IPS-20b (cell line): ENCODE measurements around the gene APOC3.

Experiments used
- H3K27ac ChIP-seq: one replicate; pipeline ENCODE4 v1.5.1; 2013; ENCODE audit warnings: low read length
- H3K27me3 ChIP-seq: 2 replicates; pipeline ENCODE4 v1.6.1; 2013; ENCODE audit warnings: mild to moderate bottlenecking, low read length, inconsistent platforms; ENCODE audit not compliant: insufficient read depth
- H3K36me3 ChIP-seq: 2 replicates; pipeline ENCODE4 v1.6.1; 2013; ENCODE audit warnings: low read depth, mild to moderate bottlenecking, inconsistent platforms, low read length, moderate library complexity; ENCODE audit not compliant: insufficient read depth
- H3K4me1 ChIP-seq: 2 replicates; pipeline ENCODE4 v1.6.1; 2013; ENCODE audit warnings: mild to moderate bottlenecking, control low read depth, inconsistent platforms, low read length, moderate library complexity; ENCODE audit not compliant: insufficient read depth
- H3K4me3 ChIP-seq: 2 replicates; pipeline ENCODE4 v1.5.1; 2013; ENCODE audit warnings: mild to moderate bottlenecking, low read length, inconsistent platforms
- H3K9ac ChIP-seq: 2 replicates; pipeline ENCODE4 v1.6.1; 2013; ENCODE audit warnings: low read depth, mild to moderate bottlenecking, inconsistent platforms, low read length, moderate library complexity
- H3K9me3 ChIP-seq: 2 replicates; pipeline ENCODE4 v1.6.1; 2013; ENCODE audit warnings: mild to moderate bottlenecking, low read depth, low read length, inconsistent platforms; ENCODE audit not compliant: insufficient read depth

Gene APOC3

DNA sequence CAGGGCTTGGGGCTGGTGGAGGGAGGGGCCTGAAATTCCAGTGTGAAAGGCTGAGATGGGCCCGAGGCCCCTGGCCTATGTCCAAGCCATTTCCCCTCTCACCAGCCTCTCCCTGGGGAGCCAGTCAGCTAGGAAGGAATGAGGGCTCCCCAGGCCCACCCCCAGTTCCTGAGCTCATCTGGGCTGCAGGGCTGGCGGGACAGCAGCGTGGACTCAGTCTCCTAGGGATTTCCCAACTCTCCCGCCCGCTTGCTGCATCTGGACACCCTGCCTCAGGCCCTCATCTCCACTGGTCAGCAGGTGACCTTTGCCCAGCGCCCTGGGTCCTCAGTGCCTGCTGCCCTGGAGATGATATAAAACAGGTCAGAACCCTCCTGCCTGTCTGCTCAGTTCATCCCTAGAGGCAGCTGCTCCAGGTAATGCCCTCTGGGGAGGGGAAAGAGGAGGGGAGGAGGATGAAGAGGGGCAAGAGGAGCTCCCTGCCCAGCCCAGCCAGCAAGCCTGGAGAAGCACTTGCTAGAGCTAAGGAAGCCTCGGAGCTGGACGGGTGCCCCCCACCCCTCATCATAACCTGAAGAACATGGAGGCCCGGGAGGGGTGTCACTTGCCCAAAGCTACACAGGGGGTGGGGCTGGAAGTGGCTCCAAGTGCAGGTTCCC is at the start of gene APOC3:
APOC3 (plus strand) TSS at position 383 of the 659 bp plus-strand sequence. CDS start 676 bp downstream, outside the sequence.
- H3K36me3 ChIP-seq, result no peaks in the 10 kb centered on the region
- H3K4me1 ChIP-seq, result no peaks in the 10 kb centered on the region
- peaks cover 1% of the 10 kb centered on the region for H3K27me3 ChIP-seq
- H3K9ac ChIP-seq, result no peak within 1 kb of the TSS
- H3K9me3 ChIP-seq, result no peaks in the 10 kb centered on the region
- no peak within 1 kb of the TSS for H3K4me3 ChIP-seq
- H3K27ac ChIP-seq, result no peak within 1 kb of the TSS

DNA sequence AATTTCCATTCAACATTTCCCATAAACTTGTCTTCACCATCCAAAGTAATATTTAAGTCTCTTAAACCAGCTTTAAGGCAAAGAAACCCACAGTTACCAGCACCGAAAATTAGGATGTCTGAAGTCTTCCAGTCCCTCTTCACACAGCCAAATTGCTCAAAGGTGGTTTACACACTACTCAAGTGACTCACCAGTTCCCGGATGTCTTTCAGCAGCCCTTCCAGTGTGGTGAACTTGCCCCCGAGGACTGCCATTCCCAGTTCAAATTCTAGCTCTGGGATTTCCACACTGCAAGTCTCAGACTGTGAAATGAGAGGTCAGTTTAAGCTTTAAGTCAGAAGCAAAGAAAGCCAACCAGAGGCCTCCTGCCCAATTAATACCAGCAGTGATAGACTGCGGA is 47.0 kb upstream of the APOC3 start:
- Histone ChIP-seq H3K9me3 (no peaks in the 10 kb centered on the region), H3K27ac (no peak overlapping the region), H3K36me3 (peaks cover 88% of the 10 kb centered on the region), H3K4me3 (no peak overlapping the region), H3K9ac (no peak overlapping the region), H3K4me1 (peaks cover 4% of the 10 kb centered on the region; the same call in 1 of the 2 replicates), H3K27me3 (no peaks in the 10 kb centered on the region)

DNA sequence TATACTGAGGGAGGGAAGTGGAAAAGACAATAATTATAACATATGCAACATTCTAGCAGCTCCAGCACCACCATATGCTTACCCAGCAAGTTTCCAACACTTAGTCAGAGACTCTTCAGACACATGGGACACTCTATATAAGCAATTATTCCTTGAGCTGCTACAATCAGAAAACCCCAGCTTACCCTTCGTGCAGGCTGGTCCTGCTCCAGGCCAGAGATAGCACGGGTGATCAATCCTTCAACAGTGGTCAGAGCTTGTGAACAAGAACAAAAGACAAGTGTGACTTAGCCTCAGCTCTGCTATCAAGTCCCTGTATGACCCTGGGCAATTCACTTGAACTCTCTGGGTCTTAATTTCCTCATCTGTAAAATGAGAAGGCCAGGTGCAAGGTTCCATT is 43.4 kb upstream of the APOC3 start:
- H3K36me3 ChIP-seq, result peaks cover 54% of the 10 kb centered on the region

DNA sequence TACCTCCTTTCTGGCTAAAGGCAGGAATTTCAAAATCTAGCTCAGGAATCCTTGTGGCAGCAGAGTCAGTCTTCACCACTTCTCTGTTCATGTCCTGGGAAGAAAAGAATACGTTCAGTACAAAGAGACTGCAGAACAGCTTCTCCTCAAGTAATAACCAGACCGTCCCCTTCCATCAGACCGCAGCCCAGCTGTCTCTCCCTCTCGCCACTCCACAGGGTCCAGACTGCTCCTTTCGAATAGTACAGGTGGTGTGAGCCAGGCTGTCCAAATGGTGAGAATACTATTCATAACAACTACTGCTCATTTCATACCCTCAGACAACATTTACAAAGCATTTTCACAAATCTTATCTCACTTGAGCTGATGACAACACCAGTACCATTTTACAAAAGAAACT is 42.7 kb upstream of the APOC3 start:
- peak overlapping the region; percentile 92 for H3K4me3 ChIP-seq
- H3K9me3 ChIP-seq, result no peaks in the 10 kb centered on the region
- peaks cover 9% of the 10 kb centered on the region for H3K4me1 ChIP-seq
- no peak overlapping the region for H3K27ac ChIP-seq
- H3K36me3 ChIP-seq, result peaks cover 49% of the 10 kb centered on the region
- peaks cover 31% of the 10 kb centered on the region for H3K27me3 ChIP-seq
- H3K9ac ChIP-seq, result peak overlapping the region; percentile 80

More for the DNA sequence above, 43.4 kb upstream of the APOC3 start:
- H3K27me3 ChIP-seq, result peaks cover 25% of the 10 kb centered on the region
- no peak overlapping the region for H3K27ac ChIP-seq
- H3K4me1 ChIP-seq, result peaks cover 9% of the 10 kb centered on the region
- no peaks in the 10 kb centered on the region for H3K9me3 ChIP-seq
- H3K4me3 ChIP-seq, result no peak overlapping the region
- H3K9ac ChIP-seq, result no peak overlapping the region

DNA sequence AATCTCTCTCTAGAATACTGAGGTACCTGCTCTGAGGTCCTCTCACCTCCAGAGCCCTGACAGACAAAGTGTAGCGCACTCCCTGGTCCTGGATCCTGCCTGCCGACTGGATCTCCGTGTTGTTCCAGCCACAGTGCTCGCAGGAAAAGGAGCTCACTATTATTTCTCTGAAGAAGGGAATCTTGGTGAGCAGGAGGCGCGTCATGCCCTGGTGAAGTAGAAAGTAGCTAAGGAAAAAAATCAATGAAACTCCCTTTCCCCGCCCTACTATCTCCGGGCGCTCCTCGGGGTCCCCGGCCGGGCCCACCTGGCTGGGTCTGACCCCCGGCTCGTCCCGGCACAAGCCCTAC is 42.3 kb upstream of the APOC3 start:
- Histone ChIP-seq H3K36me3 (peaks cover 45% of the 10 kb centered on the region), H3K9me3 (no peaks in the 10 kb centered on the region), H3K27me3 (peaks cover 31% of the 10 kb centered on the region), H3K27ac (no peak overlapping the region), H3K4me1 (peaks cover 9% of the 10 kb centered on the region), H3K4me3 (peak overlapping the region; percentile 92), H3K9ac (peak overlapping the region; percentile 80)

DNA sequence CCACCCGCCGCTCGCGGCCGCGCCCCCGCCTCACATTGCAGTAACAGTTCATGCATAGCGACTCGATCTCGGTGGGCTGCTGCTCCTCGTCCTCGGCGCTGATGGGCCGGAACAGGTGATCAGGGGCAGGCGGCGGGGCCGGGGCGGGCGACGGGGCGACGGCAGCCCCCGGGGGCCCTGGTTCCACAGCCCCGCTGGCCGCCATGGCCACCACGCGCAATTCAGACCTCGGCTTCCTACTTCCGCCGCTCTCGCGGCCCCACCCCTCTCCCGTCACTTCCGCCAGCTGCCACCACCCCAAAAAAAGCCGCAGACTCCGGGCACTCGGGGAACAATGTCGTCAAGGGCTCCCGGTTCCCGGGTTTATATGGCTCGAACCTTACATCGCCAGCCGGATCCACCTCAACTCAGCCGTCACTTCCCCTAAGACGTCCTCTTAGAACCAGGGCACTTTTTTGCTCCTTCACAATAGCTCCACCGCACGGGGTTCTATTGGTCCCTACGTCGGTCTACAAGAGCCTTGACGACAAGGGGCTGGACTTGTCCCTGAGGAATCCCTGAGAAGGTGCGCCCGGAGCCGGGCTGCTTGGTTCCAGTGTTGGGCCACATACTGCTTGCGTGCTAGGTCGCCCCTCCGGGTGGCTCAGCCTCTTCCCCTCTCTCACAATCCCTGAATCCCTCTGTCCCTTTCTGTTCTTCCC is 41.8 kb upstream of the APOC3 start, which contains the start of gene ZPR1:
ZPR1 (minus strand) TSS at position 238 of the 701 bp plus-strand sequence; CDS start at position 205, 33 bp downstream.
- peaks cover 9% of the 10 kb centered on the region for H3K4me1 ChIP-seq
- peak within 1 kb of the TSS; percentile 92 for H3K4me3 ChIP-seq
- H3K27ac ChIP-seq, result no peak within 1 kb of the TSS

DNA sequence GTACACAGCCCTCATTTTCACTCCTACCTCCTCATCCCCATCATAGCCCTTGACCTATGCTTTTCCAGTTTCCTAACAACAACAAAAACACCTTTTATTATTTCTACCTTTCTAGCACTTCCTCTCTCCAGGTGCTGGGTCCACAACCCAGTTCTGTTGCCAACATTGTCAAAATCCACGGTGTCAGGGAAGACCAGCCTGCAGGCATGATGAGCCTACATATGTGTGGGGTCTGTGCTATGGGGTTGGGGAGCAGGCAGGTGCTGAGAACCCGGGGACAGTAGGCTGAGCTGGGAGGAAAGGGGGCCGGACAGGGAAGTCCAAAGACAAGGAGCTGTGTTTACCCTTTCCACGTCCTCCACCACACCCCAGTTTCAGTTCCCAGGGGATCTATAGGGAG is 41.2 kb upstream of the APOC3 start:
- Histone ChIP-seq H3K36me3 (peaks cover 33% of the 10 kb centered on the region), H3K4me1 (peaks cover 9% of the 10 kb centered on the region), H3K4me3 (peak overlapping the region; percentile 92), H3K27me3 (peaks cover 31% of the 10 kb centered on the region), H3K9ac (peak overlapping the region; percentile 80; the same call in 1 of the 2 replicates), H3K9me3 (no peaks in the 10 kb centered on the region), H3K27ac (no peak overlapping the region)

More for the DNA sequence above, 41.8 kb upstream of the APOC3 start, which contains the start of gene ZPR1:
- Histone ChIP-seq H3K36me3 (peaks cover 39% of the 10 kb centered on the region), H3K9ac (peak within 1 kb of the TSS; percentile 80), H3K9me3 (no peaks in the 10 kb centered on the region), H3K27me3 (peaks cover 31% of the 10 kb centered on the region)

DNA sequence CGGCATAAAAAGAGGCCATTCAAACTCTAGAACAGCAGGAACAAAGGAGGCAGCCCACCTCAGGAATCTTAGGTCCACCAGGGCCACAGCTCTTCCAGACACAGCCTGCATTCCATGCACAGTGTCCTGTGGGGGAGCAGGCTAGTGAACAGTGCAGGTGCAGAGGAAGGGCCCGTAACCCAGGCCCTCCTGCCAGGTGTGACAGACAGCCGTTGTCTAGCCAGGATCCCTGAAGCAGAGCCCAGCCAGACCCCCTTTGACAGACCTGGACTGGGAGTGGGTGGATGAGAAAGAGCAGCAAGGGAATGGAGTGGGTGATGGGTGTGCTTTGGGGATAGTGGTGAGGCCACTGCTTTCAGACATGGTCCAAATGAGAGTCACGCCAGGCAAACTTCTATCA is 40.7 kb upstream of the APOC3 start:
- Histone ChIP-seq H3K4me3 (no peak overlapping the region), H3K36me3 (peaks cover 29% of the 10 kb centered on the region), H3K27me3 (peaks cover 31% of the 10 kb centered on the region), H3K9ac (no peak overlapping the region), H3K27ac (no peak overlapping the region), H3K9me3 (no peaks in the 10 kb centered on the region), H3K4me1 (peaks cover 9% of the 10 kb centered on the region)

DNA sequence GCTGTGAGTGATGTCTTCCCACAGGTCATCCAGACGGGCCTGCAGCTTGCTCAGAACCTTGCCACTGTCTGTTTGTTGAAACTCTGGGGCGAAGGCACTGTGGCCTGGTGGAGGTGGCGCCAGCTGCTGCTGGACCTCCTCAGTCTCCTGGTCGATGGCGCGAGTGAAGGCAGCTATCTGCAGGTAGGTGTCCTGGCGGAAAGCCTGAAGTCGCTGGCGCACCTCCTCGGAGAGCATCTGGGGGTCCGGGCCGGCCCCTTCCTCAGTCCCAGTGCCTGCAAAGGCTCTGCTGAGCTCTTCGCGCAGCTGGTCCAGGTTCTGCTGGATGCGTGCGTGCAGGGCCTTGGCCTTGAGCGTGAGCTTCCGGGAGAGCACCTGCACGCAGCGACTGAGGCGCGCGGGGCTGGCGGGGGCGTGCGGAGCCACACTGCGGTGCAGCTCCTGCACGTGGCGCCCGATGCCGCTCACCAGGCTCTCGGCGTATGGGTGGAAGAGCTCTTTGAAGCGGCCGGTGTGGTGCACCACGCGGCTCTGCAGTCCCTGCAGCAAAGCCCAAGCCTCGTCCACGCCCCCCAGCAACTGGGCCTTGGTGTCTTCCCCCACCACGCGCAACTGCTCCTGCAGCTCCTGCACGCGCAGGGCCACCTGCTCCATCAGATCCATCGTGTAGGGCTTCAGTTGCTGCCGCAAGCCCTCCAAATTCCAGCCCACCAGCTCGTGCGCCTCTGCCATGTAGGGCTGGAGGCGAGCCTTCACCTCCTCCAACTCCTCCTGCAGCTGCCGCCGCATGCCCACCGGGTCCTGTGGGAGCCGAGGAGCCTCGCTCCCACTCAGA is 39.3 kb upstream of the APOC3 start:
- H3K27ac ChIP-seq, result no peak overlapping the region
- no peak overlapping the region for H3K9ac ChIP-seq
- H3K4me3 ChIP-seq, result no peak overlapping the region
- H3K36me3 ChIP-seq, result peaks cover 15% of the 10 kb centered on the region
- H3K4me1 ChIP-seq, result peaks cover 9% of the 10 kb centered on the region
- H3K9me3 ChIP-seq, result no peaks in the 10 kb centered on the region
- H3K27me3 ChIP-seq, result peaks cover 31% of the 10 kb centered on the region

DNA sequence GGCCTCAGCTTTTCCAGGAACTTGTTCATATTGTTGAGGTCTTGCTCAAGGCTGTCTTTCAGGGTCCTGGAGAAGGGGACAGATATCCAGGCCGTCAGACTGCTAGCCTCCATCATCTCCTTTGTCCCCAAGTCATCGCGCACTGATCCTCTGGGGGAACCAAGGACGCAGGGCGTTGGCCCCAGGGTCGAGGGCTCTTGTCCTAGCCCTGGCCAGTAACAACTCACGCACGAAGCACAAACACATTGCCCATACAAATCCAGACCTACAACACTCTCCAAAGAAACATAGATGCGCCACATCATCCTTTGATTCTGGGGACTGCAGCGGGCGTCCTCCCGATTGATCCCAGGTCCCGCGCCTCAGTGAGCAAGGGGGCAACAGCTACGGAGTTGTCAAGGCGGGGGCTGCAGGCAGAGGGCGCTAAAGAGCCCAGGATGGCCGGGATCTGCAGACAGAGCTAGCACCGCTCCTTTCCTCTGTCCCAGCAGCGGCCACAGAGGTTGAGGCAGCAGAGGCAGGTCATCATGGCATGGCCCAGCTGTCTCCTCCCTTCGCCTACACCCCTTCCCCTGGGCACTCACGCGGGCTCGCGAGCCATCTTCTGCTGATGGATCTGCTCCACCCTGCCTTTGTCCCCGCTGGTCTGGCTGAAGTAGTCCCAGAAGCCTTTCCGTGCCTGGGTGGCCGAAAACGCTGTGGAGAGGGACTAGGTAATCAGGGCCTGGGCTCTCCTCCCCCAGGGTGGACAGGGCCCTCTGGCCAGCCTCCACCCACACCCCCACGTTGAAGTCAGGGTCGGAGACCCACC is 38.5 kb upstream of the APOC3 start:
- no peak overlapping the region for H3K27ac ChIP-seq
- peaks cover 31% of the 10 kb centered on the region for H3K27me3 ChIP-seq
- H3K9me3 ChIP-seq, result no peaks in the 10 kb centered on the region
- peak overlapping the region; percentile 26; the same call in 1 of the 2 replicates for H3K4me3 ChIP-seq
- peaks cover 7% of the 10 kb centered on the region for H3K36me3 ChIP-seq
- peaks cover 9% of the 10 kb centered on the region for H3K4me1 ChIP-seq
- H3K9ac ChIP-seq, result peak overlapping the region; percentile 29; the same call in 1 of the 2 replicates

DNA sequence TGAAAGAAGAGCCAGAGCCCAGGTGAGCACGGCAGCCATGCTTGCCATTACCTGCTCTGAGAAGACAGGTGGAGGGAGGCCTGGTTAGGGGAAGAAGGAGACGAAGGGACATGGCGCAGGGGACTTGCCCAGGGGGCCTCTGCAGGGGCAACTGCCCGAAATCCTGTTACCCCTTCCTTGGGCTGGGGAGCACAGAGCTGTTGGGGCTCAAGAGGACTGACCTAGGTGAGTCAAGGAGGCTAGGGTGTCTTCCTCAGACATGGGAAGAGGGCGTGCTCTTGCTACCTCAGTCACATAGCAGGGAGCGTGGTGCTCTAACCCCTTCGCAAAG is 37.9 kb upstream of the APOC3 start, which contains the start of gene APOA5:
APOA5 (minus strand) TSS at position 67 of the 331 bp plus-strand sequence; CDS start at position 48, 19 bp downstream.
- peak within 1 kb of the TSS; percentile 29; the same call in 1 of the 2 replicates for H3K9ac ChIP-seq
- no peaks in the 10 kb centered on the region for H3K9me3 ChIP-seq
- H3K36me3 ChIP-seq, result peaks cover 1% of the 10 kb centered on the region
- peak within 1 kb of the TSS; percentile 26; the same call in 1 of the 2 replicates for H3K4me3 ChIP-seq
- H3K4me1 ChIP-seq, result peaks cover 8% of the 10 kb centered on the region
- H3K27ac ChIP-seq, result no peak within 1 kb of the TSS
- H3K27me3 ChIP-seq, result peaks cover 31% of the 10 kb centered on the region
